Body of pancreas (tissue), 4 donors: ENCODE measurements around the gene FOXP3.

Experiments used
- POLR2A ChIP-seq, 3 donors: fragments of 450-650 bp; IDR thresholded peaks; one replicate each; pipeline ENCODE4 v1.6.1; 2016; ENCODE audit warnings: antibody characterized with exemption in 3 of 3, mild to moderate bottlenecking in 2 of 3
- TF ChIP-seq, protein P1 (sequence below), 7 experiments: fragments of 450-650 bp in 4 of 7; fragments of 200-600 bp in 3 of 7; sonication (generic) in 3 of 7; IDR thresholded peaks; one replicate each; pipeline ENCODE4 v1.5.1; 2016 to 2019; ENCODE audit warnings: antibody characterized with exemption in 7 of 7

DNA sequence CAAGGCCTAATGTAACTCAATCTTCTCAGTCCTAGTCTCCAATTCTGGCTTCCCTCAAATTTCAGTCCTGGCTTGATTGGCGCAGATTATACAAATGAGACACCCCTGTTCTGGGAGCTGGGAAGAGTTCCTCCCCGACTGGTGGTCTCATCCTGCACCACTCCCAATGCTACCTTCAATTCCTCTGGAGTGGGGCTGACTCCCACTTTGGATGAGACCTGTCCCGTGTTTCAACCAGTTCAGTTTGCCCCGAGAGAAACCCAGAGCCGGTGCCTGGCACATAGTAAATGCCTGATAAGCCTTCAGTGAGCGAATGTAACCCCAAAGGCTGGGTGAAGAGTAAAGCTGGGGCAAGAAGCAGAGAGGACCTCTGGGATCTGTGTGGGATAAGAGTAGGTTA is 60.5 kb downstream of the FOXP3 start:
- TF ChIP-seq, protein P1, sequence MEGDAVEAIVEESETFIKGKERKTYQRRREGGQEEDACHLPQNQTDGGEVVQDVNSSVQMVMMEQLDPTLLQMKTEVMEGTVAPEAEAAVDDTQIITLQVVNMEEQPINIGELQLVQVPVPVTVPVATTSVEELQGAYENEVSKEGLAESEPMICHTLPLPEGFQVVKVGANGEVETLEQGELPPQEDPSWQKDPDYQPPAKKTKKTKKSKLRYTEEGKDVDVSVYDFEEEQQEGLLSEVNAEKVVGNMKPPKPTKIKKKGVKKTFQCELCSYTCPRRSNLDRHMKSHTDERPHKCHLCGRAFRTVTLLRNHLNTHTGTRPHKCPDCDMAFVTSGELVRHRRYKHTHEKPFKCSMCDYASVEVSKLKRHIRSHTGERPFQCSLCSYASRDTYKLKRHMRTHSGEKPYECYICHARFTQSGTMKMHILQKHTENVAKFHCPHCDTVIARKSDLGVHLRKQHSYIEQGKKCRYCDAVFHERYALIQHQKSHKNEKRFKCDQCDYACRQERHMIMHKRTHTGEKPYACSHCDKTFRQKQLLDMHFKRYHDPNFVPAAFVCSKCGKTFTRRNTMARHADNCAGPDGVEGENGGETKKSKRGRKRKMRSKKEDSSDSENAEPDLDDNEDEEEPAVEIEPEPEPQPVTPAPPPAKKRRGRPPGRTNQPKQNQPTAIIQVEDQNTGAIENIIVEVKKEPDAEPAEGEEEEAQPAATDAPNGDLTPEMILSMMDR (IDR thresholded peaks at IDR 0.05) = no peak
- no peak for TF ChIP-seq POLR2A (IDR thresholded peaks at IDR 0.05)
